ENCODE results near the gene FOXJ2. TPM values are rescaled to one million over a fixed set of nuclear protein-coding genes. Genes with fewer than 3 reads are reported as not detected.
"Not testable (repeated sequence)": the region's sequence is repeated elsewhere in the genome, so short reads cannot be mapped to it uniquely, and the experiment has no call there.

Gene FOXJ2
- polyA plus RNA-seq, 1 experiment, result 6.5 TPM

DNA sequence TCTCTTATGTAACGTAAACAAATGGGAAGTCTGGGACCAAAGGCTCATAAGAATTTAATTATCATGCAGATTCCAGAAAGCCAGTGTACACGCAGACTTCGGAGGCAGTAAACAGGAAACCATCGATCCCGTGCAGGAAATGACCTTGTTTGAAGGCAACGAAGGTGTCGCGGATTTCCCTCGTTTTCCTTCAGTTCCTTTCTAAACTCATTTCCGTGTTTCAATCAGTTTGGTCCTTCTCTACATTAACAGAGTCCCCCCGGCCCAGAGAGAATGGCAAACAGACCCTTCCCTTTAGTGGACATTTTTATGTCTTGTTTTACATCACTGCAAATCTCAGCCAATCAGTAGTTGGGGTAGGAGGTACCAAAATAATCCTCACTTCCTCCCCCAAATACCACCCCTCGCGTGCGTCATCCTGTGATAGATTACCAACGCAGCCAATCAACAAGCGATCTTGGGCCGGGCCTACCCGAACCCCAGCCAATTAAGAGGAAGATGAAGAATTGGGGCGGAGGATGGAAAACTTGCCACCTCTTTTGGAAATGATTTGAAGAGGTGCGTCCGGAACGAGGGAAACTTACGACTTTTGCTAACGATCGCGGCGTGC lies 6.1 kb upstream of the FOXJ2 start:
- POLR2A ChIA-PET, result interaction anchor here (1.3 kb wide), 1 partner anchor 90 kb away, joined by 23 read pairs; no protein-coding TSS in a partner anchor

DNA sequence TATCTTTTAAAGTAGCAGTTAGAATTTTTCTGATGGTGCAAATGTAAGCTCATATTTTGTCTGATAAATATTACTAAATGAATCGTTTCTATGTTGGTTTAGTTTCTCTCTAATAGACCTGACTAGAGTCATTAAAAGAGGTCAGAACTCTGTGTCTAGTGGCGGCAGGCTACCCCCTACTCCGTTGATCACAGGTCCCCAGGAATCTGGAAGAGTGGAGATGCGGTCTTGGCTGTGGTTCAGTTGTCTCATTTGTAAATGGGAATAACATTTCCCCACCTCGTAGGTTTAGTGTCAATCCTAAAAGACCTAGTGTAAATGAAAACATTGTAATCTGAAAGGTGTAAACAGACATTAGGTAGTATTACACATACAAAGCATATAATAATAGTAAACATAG lies 4.7 kb upstream of the FOXJ2 start:
- Histone ChIP-seq H3K27me3 (ENCODE audit: control insufficient read depth, insufficient read depth, low read length) (no peaks in the 10 kb centered on the region), H3K36me3 (ENCODE audit: control insufficient read depth, insufficient read depth, low read length) (no peaks in the 10 kb centered on the region), H3K4me3 (ENCODE audit: low read depth, low read length) (no peak overlapping the region)
- DNase-seq (ENCODE audit: low read depth), result no peak
- POLR2A ChIA-PET, result interaction anchor here (0.7 kb wide), 1 partner anchor 112 kb away, joined by 21 read pairs; no protein-coding TSS in a partner anchor
- TF ChIP-seq, protein P1, sequence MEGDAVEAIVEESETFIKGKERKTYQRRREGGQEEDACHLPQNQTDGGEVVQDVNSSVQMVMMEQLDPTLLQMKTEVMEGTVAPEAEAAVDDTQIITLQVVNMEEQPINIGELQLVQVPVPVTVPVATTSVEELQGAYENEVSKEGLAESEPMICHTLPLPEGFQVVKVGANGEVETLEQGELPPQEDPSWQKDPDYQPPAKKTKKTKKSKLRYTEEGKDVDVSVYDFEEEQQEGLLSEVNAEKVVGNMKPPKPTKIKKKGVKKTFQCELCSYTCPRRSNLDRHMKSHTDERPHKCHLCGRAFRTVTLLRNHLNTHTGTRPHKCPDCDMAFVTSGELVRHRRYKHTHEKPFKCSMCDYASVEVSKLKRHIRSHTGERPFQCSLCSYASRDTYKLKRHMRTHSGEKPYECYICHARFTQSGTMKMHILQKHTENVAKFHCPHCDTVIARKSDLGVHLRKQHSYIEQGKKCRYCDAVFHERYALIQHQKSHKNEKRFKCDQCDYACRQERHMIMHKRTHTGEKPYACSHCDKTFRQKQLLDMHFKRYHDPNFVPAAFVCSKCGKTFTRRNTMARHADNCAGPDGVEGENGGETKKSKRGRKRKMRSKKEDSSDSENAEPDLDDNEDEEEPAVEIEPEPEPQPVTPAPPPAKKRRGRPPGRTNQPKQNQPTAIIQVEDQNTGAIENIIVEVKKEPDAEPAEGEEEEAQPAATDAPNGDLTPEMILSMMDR (IDR thresholded peaks at IDR 0.05; ENCODE audit: insufficient read depth, low read depth, low read length), result no peak
- CTCF ChIA-PET, result interaction anchor here (1.0 to 1.4 kb wide), 2 partner anchors 172 to 362 kb away, joined by 3 to 4 read pairs; no protein-coding TSS in a partner anchor

More for the DNA sequence above, 6.1 kb upstream of the FOXJ2 start:
- CTCF ChIA-PET, result interaction anchor here (0.7 kb wide), 1 partner anchor 195 kb away, joined by 3 read pairs; no protein-coding TSS in a partner anchor
- no peaks in the 10 kb centered on the region for H3K27me3 ChIP-seq (ENCODE audit: control insufficient read depth, insufficient read depth, low read length)
- H3K4me3 ChIP-seq (ENCODE audit: low read depth, low read length), result peak overlapping the region; percentile 73
- TF ChIP-seq, protein P1 (IDR thresholded peaks at IDR 0.05; ENCODE audit: insufficient read depth, low read depth, low read length), result no peak
- H3K36me3 ChIP-seq (ENCODE audit: control insufficient read depth, insufficient read depth, low read length), result no peaks in the 10 kb centered on the region
- peak; percentile 97 for DNase-seq (ENCODE audit: low read depth)

DNA sequence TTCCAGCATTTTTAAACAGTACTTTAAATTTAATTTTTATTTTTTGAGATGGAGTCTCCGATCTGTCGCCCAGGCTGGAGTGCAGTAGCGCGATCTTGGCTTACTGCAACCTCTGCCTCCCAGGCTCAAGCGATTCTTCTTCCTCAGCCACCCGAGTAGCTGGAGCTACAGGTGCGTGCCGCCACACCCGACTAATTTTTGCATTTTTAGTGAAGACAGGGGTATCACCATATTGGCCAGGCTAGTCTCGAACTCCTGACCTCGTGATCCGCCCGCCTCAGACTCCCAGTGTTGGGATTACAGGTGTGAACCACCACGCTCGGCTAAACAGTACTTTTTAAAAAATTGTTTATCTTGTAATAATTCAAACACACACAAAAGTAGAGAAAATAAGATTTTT lies 4.2 kb upstream of the FOXJ2 start:
- TF ChIP-seq, protein P1 (IDR thresholded peaks at IDR 0.05; ENCODE audit: insufficient read depth, low read depth, low read length), result no peak
- DNase-seq (ENCODE audit: low read depth), result no peak
- ChIA-PET POLR2A (interaction anchor here (0.7 kb wide), 1 partner anchor 112 kb away, joined by 21 read pairs; no protein-coding TSS in a partner anchor), CTCF (interaction anchor here (1.0 to 1.4 kb wide), 2 partner anchors 172 to 362 kb away, joined by 3 to 4 read pairs; no protein-coding TSS in a partner anchor)
- H3K4me3 ChIP-seq (ENCODE audit: low read depth, low read length), result no peak overlapping the region
- H3K27me3 ChIP-seq (ENCODE audit: control insufficient read depth, insufficient read depth, low read length), result no peaks in the 10 kb centered on the region
- H3K36me3 ChIP-seq (ENCODE audit: control insufficient read depth, insufficient read depth, low read length), result no peaks in the 10 kb centered on the region

DNA sequence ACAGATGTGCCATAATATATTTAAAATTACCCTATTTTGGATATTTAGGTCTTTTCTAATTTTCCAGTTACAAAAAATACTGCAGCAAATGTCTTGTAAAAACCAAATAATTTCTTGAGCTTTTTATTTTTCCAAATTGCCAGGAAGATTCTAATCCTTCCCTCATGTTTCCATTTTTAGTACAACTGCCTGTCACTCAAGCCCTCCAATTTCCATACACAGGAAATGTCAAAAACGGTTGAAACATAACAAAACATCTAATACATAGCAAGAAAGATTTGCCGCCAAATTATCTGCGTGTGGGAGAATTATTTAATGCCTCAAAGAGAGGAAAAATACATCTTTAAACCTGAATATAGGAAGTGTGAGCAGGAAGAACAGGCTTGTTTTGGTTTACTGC lies 2.3 kb upstream of the FOXJ2 start:
- ChIA-PET POLR2A (no interaction called here), CTCF (interaction anchor here (1.0 kb wide), 1 partner anchor 16 kb away, joined by 3 read pairs; no protein-coding TSS in a partner anchor)
- H3K36me3 ChIP-seq (ENCODE audit: control insufficient read depth, insufficient read depth, low read length), result no peaks in the 10 kb centered on the region
- no peak for DNase-seq (ENCODE audit: low read depth)
- no peaks in the 10 kb centered on the region for H3K27me3 ChIP-seq (ENCODE audit: control insufficient read depth, insufficient read depth, low read length)
- TF ChIP-seq, protein P1 (IDR thresholded peaks at IDR 0.05; ENCODE audit: insufficient read depth, low read depth, low read length), result no peak
- no peak overlapping the region for H3K4me3 ChIP-seq (ENCODE audit: low read depth, low read length)

DNA sequence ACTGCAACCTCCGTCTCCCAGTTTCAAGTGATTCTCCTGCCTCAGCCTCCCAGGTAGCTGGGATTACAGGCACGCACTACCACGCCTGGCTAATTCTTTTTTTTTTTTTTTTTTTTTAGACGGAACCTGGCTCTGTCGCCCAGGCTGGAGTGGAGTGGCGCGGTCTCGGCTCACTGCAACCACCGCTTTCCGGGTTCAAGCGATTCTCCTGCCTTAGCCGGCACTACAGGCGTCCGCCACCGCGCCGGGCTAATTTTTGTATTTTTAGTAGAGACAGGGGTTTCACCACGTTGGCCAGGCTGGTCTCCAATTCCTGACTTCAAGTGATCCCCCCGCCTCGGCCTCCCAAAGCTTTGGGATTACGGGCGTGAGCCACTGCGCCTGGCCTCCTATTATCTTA lies 1.5 kb upstream of the FOXJ2 start:
- POLR2A ChIA-PET; H3K36me3 ChIP-seq (ENCODE audit: control insufficient read depth, insufficient read depth, low read length); H3K4me3 ChIP-seq (ENCODE audit: low read depth, low read length); H3K27me3 ChIP-seq (ENCODE audit: control insufficient read depth, insufficient read depth, low read length); DNase-seq (ENCODE audit: low read depth): not testable (repeated sequence)
- CTCF ChIA-PET, result interaction anchor here (2.0 kb wide), 1 partner anchor 37 kb away, joined by 8 read pairs; no protein-coding TSS in a partner anchor
